K562 (cell line): ENCODE data around the gene KCNH2. TPM values are rescaled to one million over a fixed set of nuclear protein-coding genes. Genes with fewer than 3 reads are reported as not detected.
A peak's percentile ranks its signal among the peaks of the same experiment; 100 is the strongest.

Experiments used
- CREM ChIP-seq: IDR thresholded peaks from 2 replicates; pipeline ENCODE4 v1.6.1; 2014; ENCODE audit warnings: antibody characterized with exemption, low read depth
- DMBX1 ChIP-seq: fragments of 250-450 bp; sonication (Bioruptor Pico); IDR thresholded peaks from 2 replicates; pipeline ENCODE4 v1.8.0; 2022; ENCODE audit warnings: inconsistent platforms, mild to moderate bottlenecking, moderate library complexity, borderline replicate concordance
- EHMT2 ChIP-seq: fragments of 450-650 bp; IDR thresholded peaks from 2 replicates; pipeline ENCODE4 v1.6.1; 2018; ENCODE audit warnings: antibody characterized with exemption
- ETV5 ChIP-seq: sonication (generic); formaldehyde crosslinking; IDR thresholded peaks from 2 replicates; pipeline ENCODE4 v1.4.0; 2020; ENCODE audit warnings: low read depth, mild to moderate bottlenecking, missing genetic modification reagents
- FOXP1 ChIP-seq: sonication (generic); formaldehyde crosslinking; IDR thresholded peaks from 2 replicates; pipeline ENCODE4 v1.8.0; 2022; ENCODE audit warnings: mild to moderate bottlenecking, missing genetic modification reagents
- HDAC1 ChIP-seq, 2 experiments: fragments of 450-650 bp; IDR thresholded peaks; 2 replicates each; pipeline ENCODE4 v1.6.1; 2016 to 2017; ENCODE audit warnings: inconsistent platforms in 1 of 2, mild to moderate bottlenecking in 1 of 2, moderate library complexity in 1 of 2
- HMGXB4 ChIP-seq: sonication (generic); formaldehyde crosslinking; IDR thresholded peaks from 2 replicates; pipeline ENCODE4 v1.8.1; 2023; ENCODE audit warnings: mild to moderate bottlenecking, missing genetic modification reagents
- MCM7 ChIP-seq, 2 experiments: fragments of 450-650 bp; IDR thresholded peaks; 2 replicates each; pipeline ENCODE4 v1.6.1; 2016 to 2018
- NFIC ChIP-seq: fragments of 450-650 bp; IDR thresholded peaks from 2 replicates; pipeline ENCODE4 v1.6.1; 2017; ENCODE audit warnings: mild to moderate bottlenecking, inconsistent platforms
- NRF1 ChIP-seq, 2 experiments: fragments of 450-650 bp; IDR thresholded peaks in 1 of 2; conservative IDR thresholded peaks in 1 of 2; 2 replicates each; pipeline ENCODE4 v1.6.1; 2014; ENCODE audit warnings: mild to moderate bottlenecking in 2 of 2
- RAD21 ChIP-seq, 2 experiments: fragments of 250-450 bp in 1 of 2; fragments of 450-650 bp in 1 of 2; sonication (Bioruptor Pico) in 1 of 2; formaldehyde crosslinking in 1 of 2; IDR thresholded peaks in 1 of 2; conservative IDR thresholded peaks in 1 of 2; 2 replicates each; pipeline versions ENCODE4 v1.4.0 to v1.8.0; 2020 to 2022; ENCODE audit warnings: mild to moderate bottlenecking in 2 of 2, moderate library complexity in 1 of 2
- TFAP4 ChIP-seq: sonication (generic); formaldehyde crosslinking; IDR thresholded peaks from 2 replicates; pipeline ENCODE4 v1.8.0; 2022; ENCODE audit warnings: missing genetic modification reagents, mild to moderate bottlenecking, moderate library complexity, borderline replicate concordance
- THRB ChIP-seq: fragments of 450-650 bp; formaldehyde crosslinking; conservative IDR thresholded peaks from 2 replicates; pipeline ENCODE4 v1.4.0; 2022; ENCODE audit warnings: mild to moderate bottlenecking, missing genetic modification characterization
- ZEB2 ChIP-seq: fragments of 450-650 bp; IDR thresholded peaks from 2 replicates; pipeline ENCODE4 v1.6.1; 2016
- ZNF165 ChIP-seq: fragments of 250-450 bp; sonication (Bioruptor Pico); IDR thresholded peaks from 2 replicates; pipeline ENCODE4 v1.4.0; 2020; ENCODE audit warnings: borderline replicate concordance
- ZNF197 ChIP-seq: fragments of 200-800 bp; sonication (Bioruptor generic); IDR thresholded peaks from 2 replicates; pipeline ENCODE4 v1.6.1; 2016; ENCODE audit warnings: low read depth, missing genetic modification characterization, missing compliant biosample characterization
- ZNF785 ChIP-seq: fragments of 250-450 bp; sonication (Bioruptor Pico); IDR thresholded peaks from 2 replicates; pipeline ENCODE4 v1.4.0; 2020; ENCODE audit warnings: mild to moderate bottlenecking
- ZNF830 ChIP-seq: fragments of 250-450 bp; sonication (Bioruptor Pico); IDR thresholded peaks from 2 replicates; pipeline ENCODE4 v1.5.0; 2021; ENCODE audit warnings: mild to moderate bottlenecking
- polyA plus RNA-seq, 8 experiments: library from polyadenylated mRNA; depleted of rRNA in 4 of 8; stranded (reverse) in 5 of 8; unstranded in 3 of 8; fragments of >200 nt; fragmentation: Nextera tagmentation in 2 of 8; fragmentation: Illumina TruSeq in 1 of 8; extraction: Ambion mirVana in 2 of 8; extraction: Trizol in 1 of 8; gene quantifications; 2 replicates each; pipeline versions ENCODE4 v1.2.1 to v1.2.3, GENCODE V29; 2011 to 2014; ENCODE audit warnings: inconsistent platforms in 1 of 8, missing spikeins in 1 of 8
- total RNA-seq, 7 experiments: library from RNA; depleted of rRNA in 6 of 7; stranded (reverse); fragments of >200 nt in 6 of 7; fragmentation: Illumina TruSeq in 2 of 7; extraction: Trizol in 2 of 7; gene quantifications; 2 replicates each; pipeline versions ENCODE4 v1.2.1 to v1.2.3, GENCODE V29; 2011 to 2021; ENCODE audit warnings: low replicate concordance in 1 of 7
- TF ChIP-seq, protein P1 (sequence below): conservative IDR thresholded peaks from 2 replicates; pipeline ENCODE4 v1.6.1; 2011; ENCODE audit warnings: low read depth, mild to moderate bottlenecking, low read length; ENCODE audit not compliant: control insufficient read depth
- TF ChIP-seq, protein P2 (sequence below): fragments of 450-650 bp; IDR thresholded peaks from 2 replicates; pipeline ENCODE4 v1.6.1; 2016

The KCNH2 gene
- total and polyA plus RNA-seq, 9 of the 15 experiments (the other 6 are each of a cell fraction or from before 2014, with no cell fraction given): 18.1 to 368 (median 218) TPM

DNA sequence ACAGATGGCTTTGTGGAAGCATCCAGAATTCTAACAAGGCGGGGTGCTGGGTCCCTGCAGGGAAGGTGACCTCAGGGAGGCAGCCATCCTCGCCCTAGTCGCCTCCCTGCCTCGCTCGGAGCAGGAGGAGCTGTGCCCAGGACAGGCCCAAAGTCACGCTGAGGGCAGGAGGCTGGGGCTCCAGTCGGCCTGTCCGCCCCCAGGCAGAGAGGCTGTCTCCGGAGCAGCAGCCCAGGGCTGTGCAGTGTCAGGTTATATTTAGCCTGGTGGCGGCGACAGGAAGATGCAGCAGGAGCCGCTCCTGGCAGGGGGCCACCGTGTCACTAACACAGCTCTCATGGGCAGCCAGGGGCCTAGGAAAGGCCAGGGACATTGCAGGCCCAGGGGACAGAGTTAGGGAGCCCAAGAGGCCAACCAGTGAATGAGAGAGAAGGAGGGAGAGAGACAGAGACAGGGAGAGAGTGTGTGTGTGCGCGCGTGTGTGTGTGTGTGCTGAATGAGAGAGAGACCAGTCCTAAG is 13.5 kb downstream of the KCNH2 start (continued):
- 0 out of 2 replicates have a peak, but pooled peaks have one; percentile 72 for TF ChIP-seq THRB (CRISPR knock-in tag)
- TF ChIP-seq ZNF197: no peak
- no peak for TF ChIP-seq FOXP1 (CRISPR knock-in tag)
- TF ChIP-seq HMGXB4 (CRISPR knock-in tag): peak; percentile 40; the same call in 1 of the 2 replicates
- TF ChIP-seq, protein P1, sequence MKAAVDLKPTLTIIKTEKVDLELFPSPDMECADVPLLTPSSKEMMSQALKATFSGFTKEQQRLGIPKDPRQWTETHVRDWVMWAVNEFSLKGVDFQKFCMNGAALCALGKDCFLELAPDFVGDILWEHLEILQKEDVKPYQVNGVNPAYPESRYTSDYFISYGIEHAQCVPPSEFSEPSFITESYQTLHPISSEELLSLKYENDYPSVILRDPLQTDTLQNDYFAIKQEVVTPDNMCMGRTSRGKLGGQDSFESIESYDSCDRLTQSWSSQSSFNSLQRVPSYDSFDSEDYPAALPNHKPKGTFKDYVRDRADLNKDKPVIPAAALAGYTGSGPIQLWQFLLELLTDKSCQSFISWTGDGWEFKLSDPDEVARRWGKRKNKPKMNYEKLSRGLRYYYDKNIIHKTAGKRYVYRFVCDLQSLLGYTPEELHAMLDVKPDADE: peak; percentile 23; the same call in 1 of the 2 replicates
- peak; percentile 96 for TF ChIP-seq NFIC
- TF ChIP-seq CREM: peak; percentile 55
- TF ChIP-seq, protein P2, sequence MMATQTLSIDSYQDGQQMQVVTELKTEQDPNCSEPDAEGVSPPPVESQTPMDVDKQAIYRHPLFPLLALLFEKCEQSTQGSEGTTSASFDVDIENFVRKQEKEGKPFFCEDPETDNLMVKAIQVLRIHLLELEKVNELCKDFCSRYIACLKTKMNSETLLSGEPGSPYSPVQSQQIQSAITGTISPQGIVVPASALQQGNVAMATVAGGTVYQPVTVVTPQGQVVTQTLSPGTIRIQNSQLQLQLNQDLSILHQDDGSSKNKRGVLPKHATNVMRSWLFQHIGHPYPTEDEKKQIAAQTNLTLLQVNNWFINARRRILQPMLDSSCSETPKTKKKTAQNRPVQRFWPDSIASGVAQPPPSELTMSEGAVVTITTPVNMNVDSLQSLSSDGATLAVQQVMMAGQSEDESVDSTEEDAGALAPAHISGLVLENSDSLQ: peak; percentile 61
- peak; percentile 81 for TF ChIP-seq EHMT2
- 0 out of 4 replicates have a peak, but pooled peaks of 1 of the 2 experiments have one; percentile 32 for TF ChIP-seq HDAC1 (IDR thresholded peaks at IDR 0.05)
- no peak for TF ChIP-seq ZNF165 (CRISPR knock-in tag)
- TF ChIP-seq ETV5 (CRISPR knock-in tag): 0 out of 2 replicates have a peak, but pooled peaks have one; percentile 28
- peak in 1 of 2 experiments; percentile 61; a peak in 3 of 4 replicates for TF ChIP-seq RAD21 (CRISPR knock-in tag; conservative IDR thresholded peaks at IDR 0.05 in 1 of 2, IDR thresholded peaks at IDR 0.05 in 1 of 2)
- TF ChIP-seq ZNF785 (CRISPR knock-in tag): no peak
- peak; percentile 48 to 53 for TF ChIP-seq NRF1 (conservative IDR thresholded peaks at IDR 0.05 in 1 of 2, IDR thresholded peaks at IDR 0.05 in 1 of 2)
- TF ChIP-seq DMBX1 (CRISPR knock-in tag): no peak
- no peak for TF ChIP-seq MCM7 (IDR thresholded peaks at IDR 0.05)
- TF ChIP-seq ZEB2: no peak
- TF ChIP-seq TFAP4 (CRISPR knock-in tag): peak; percentile 21; the same call in 1 of the 2 replicates
- peak; percentile 75; the same call in 1 of the 2 replicates for TF ChIP-seq ZNF830 (CRISPR knock-in tag)
